GM18508 (cell line): ENCODE data around the gene BBX.

Source experiments
- ATAC-seq: cut with Tn5 transposase; IDR thresholded peaks from one replicate; pipeline ENCODE4 v1.9.1; 2021; ENCODE audit warnings: moderate number of reproducible peaks; ENCODE audit not compliant: insufficient read depth, unreplicated experiment

Gene BBX

GRCh38 chr3:107727102-107727501 is 204.3 kb downstream of the BBX start:
- ATAC-seq, result no peak

GRCh38 chr3:107729686-107730085 is 206.9 kb downstream of the BBX start:
- ATAC-seq, result no peak

DNA sequence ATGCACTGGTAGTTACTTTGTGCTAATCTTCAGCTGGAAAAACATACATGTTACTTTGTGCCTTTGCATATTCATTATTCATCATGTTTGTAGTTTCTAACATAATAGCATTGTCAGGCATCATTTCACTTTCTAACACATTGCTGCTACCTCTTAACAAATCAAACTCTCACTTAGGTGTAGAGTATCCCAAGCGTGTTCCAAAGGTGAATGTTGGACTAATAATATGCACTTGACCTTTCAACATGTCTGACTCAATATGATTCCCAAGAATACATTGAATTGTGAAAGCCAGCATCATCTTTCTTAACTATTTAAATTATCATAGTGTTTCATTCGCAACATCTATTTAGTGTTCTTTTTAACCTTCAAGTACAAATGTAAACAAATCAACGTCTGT is 211.6 kb downstream of the BBX start:
- ATAC-seq, result no peak

GRCh38 chr3:107737914-107738313 is 215.2 kb downstream of the BBX start:
- no peak for ATAC-seq

GRCh38 chr3:107738486-107739183 is 215.9 kb downstream of the BBX start:
- no peak for ATAC-seq

DNA sequence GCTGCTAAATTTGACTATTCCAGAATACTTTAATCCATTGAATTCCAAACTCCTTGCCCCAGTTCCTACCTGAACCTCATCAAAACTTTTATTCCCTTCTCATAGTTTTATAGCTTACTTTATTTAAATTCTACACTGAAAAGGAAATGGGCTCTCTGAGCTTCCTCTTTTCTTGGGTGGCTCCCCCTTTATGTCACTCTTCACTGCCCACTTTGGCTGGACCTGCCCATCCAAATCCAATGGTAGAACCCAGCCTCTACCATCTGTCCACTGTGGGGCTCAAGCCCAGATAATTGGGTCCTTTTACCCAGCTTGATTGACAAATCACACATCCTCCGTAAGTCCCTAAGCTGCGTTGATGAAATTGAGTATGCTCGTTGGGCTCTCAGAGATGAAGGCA is 216.5 kb downstream of the BBX start:
- ATAC-seq, result no peak

- no peak for ATAC-seq
These were observed 218.5 kb downstream of the BBX start for GRCh38 chr3:107740992-107741896.

DNA sequence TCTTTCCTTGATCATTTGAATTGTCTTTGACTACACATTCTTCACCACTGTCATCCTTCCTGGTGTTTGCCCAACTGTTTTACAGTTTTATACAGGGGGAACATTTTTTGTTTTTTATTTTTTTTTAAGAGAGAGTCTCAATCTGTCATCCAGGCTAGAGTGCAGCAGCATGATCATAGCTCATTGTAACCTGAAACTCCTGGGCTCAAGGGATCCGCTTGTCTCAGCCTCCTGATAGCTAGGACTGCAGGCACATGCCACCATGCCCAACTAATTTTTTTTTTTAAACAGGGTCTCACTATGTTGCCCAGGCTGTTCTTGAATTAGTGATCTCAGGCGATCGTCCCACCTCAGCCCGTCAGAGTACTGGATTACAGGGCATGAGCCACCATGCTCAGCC is 222.6 kb downstream of the BBX start:
- ATAC-seq, result no peak

GRCh38 chr3:107752202-107752990 is 229.6 kb downstream of the BBX start:
- no peak for ATAC-seq

DNA sequence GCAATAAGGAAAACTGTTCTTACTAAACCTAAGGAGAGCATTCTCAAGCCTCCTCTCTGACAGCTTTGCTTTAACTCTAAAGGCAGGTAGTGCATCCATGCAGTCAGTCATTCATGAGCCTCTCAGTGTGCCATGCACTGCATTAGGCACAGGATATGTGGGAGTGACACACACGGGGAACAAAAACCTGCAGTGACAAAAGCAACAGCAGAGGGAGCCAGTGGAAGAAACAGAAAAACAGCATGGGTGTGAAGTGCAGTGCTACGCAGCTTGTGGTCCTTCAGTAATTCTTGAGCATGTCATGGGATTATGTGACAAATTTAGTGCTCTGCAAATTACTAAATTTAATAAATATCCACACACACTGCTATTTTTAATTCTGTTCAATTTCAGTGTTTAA is 230.7 kb downstream of the BBX start:
- ATAC-seq, result no peak

- no peak for ATAC-seq
These were observed 231.2 kb downstream of the BBX start for GRCh38 chr3:107753976-107754375.

DNA sequence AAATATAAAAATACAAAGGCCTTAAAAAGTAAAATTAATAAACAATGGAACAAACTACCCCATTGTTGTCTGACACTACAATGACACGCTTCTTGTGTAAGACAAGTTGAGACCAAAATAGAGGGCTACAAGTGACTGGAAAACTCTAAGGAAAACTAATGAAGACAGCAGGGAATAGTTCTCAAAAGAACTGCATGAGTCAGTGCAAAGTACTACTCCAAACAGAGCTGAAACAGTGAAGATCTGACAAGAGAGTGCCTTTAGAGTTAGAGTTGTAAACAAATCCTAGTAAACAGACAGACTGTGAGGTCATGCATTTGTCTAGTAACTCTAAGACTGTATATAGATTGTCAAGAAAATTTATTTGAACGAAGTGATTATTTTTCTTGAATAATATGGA is 233.9 kb downstream of the BBX start:
- no peak for ATAC-seq

DNA sequence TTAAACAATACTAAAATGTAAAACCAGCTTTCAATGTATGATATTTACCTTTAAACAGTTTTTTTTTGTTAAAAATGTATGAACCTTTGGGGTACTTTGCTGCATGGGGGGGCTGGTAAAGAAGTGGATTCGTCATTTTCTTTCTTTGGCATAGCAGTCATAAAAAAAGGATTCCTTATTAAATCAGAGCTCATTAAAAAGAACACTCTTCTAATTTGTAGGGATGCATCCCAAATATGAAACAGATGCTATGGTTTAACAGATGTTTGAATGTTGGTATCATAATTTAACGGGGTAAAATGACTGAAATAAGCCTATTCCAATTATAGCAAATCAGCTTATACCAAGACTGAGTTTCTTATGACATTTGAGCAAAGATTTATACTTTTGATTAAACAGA is 234.4 kb downstream of the BBX start:
- no peak for ATAC-seq

DNA sequence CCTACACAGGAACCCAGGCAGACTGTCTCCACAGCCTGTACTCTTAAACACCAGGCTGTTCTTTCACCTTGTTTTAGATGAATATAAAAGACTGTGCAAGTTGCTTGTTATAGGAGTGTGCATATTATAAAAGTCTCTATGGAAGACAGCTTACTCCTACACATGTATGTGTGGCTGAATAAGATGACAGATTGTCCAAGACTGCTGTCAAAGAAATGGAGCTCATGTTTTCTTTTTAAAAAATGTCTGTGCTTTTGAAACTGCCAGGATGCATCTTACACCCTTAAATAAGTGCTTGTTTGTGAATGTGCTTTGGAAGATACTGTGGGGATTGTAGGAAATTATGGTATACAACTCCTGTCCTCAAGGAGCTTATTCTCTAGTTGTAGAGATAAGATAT is 237.4 kb downstream of the BBX start:
- no peak for ATAC-seq

DNA sequence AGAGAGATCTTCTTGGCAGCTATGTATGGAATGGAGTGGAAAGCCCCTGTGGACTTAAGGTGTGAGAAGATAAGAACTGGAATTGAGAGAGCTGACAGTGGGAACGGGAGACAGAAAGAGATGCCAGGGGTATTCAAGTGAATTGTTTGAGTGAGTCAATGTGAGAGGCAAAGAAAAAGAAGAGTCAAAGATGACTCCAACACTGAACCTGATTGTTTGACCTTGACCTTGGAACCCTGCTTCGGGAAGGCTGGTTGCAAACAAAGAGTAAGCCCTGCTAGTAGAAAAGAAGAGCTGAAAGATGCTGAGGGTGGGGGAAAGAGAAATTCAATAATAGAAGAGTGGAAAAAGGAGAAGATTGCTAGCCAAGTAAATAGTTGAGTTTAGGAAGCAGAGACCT is 238.6 kb downstream of the BBX start:
- no peak for ATAC-seq

DNA sequence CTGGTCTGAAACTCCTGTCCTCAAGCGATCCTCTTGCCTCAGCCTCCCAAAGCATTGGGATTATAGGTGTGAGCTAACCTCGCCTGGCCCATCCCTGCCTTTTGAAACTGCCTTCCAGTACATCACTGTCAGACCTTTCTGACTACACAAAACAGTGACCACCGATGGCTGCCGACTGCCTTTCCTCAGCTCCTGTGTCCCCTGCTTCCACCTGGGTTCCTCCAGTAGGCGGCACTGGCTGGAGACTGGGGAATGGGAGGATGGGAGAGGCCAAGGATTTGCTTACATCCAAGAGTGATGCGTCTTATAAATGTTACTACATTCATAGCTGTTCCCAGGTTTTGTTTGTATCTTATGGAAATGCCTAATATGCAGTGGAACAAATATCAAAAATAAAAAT is 242.8 kb downstream of the BBX start:
- no peak for ATAC-seq

DNA sequence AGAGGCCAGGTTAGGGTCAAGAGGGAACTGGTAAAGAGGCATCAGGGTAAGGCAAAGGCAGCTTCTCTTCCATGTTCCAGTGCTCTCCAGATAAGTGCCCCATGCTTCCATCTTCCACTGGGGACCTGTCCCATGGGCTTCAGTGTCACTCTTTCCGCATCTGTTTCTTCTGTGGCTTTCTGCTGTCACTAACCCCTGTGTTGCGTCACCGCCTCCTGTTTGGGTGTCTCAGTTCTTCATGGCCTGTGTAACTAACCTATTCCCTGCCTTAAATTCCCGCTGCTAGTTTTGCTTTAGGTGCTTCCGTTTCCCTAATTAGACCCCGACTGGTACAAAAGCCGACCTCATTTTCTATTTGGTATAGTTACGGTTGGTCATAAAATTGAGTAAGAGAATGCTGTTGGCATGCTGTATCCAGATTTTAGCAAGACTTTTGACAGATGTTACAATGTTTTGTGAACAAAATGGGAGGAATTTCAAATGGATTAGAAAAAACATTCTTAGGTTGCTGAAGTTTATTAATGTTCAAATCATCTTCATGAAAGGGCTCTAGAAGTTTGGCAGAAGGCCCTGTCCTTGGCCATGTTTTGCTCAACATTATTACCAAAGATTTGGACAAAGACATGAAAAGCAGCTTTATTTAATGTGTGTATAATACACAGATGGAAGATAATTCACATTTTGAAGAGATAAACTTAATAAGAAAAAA is 245.3 kb downstream of the BBX start:
- ATAC-seq, result no peak

GRCh38 chr3:107769882-107770281 is 247.1 kb downstream of the BBX start:
- ATAC-seq, result no peak

- ATAC-seq, result no peak
These were observed 249.3 kb downstream of the BBX start for GRCh38 chr3:107772016-107772415.

DNA sequence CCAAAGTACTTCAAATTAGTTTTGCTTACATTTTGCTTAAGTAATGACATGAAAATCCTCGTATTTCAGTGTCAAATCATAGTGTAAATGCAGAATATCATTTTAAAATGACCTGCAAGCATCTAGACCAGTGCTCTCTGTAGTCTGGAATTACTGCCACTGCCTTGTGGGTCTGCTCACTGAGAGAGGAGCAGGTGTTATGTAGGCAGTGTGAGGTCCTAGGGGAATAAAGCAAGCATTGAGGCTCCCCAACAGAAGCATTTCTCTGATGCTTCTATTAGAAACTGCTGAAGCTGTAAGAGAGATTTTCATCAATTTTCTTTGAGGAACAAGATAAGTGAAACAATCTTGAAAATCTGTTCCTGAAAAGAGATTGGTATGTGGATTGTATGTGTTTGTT is 253.2 kb downstream of the BBX start:
- no peak for ATAC-seq
